Skeletal muscle tissue (tissue), 4 donors: ENCODE results near the gene CAMK2A. TPM values are rescaled to one million over a fixed set of nuclear protein-coding genes. Genes with fewer than 3 reads are reported as not detected.

ENCODE experiments used
- H3K27ac ChIP-seq: one replicate; pipeline ENCODE4 v1.7.0; 2013; ENCODE audit warnings: mild to moderate bottlenecking, low read depth, low read length, inconsistent platforms
- H3K27me3 ChIP-seq, 3 donors: one replicate each; pipeline ENCODE4 v1.7.0; 2013; ENCODE audit warnings: low read length in 3 of 3; ENCODE audit not compliant: control insufficient read depth in 3 of 3, insufficient read depth in 3 of 3
- H3K36me3 ChIP-seq, 3 donors: one replicate each; pipeline ENCODE4 v1.7.0; 2013; ENCODE audit warnings: low read length in 3 of 3; ENCODE audit not compliant: control insufficient read depth in 3 of 3, insufficient read depth in 3 of 3
- H3K4me1 ChIP-seq, 3 donors: one replicate each; pipeline ENCODE4 v1.7.0; 2013; ENCODE audit warnings: low read length in 3 of 3, mild to moderate bottlenecking in 3 of 3; ENCODE audit not compliant: control insufficient read depth in 3 of 3, insufficient read depth in 3 of 3
- H3K4me3 ChIP-seq, 3 donors: one replicate each; pipeline ENCODE4 v1.7.0; 2013; ENCODE audit warnings: low read length in 3 of 3
- H3K9ac ChIP-seq, 3 donors: one replicate each; pipeline ENCODE4 v1.7.0; 2013; ENCODE audit warnings: low read length in 3 of 3, mild to moderate bottlenecking in 3 of 3, moderate library complexity in 2 of 3, low read depth in 1 of 3
- H3K9me3 ChIP-seq, 3 donors: one replicate each; pipeline ENCODE4 v1.7.0; 2013; ENCODE audit warnings: low read length in 3 of 3; ENCODE audit not compliant: control insufficient read depth in 3 of 3
- total RNA-seq: library from RNA; depleted of rRNA; stranded (reverse); fragments of >200 nt; gene quantifications from one replicate; pipeline ENCODE4 v1.2.3, GENCODE V29; 2014
- donor health status: Osteomylitis.

Gene CAMK2A
- total RNA-seq, 1 donor from 2014 or later, result 45.9 TPM

- Histone ChIP-seq H3K36me3 (no peaks in the 10 kb centered on the region), H3K4me3 (no peak overlapping the region), H3K27ac (no peak overlapping the region), H3K27me3 (no peaks in the 10 kb centered on the region), H3K4me1 (peaks cover under 1 to 18% (median 17%) of the 10 kb centered on the region in 3 donors), H3K9me3 (no peaks in the 10 kb centered on the region), H3K9ac (no peak overlapping the region)
Observed at GRCh38 chr5:150211156-150212030, 78.2 kb downstream of the CAMK2A start.

DNA sequence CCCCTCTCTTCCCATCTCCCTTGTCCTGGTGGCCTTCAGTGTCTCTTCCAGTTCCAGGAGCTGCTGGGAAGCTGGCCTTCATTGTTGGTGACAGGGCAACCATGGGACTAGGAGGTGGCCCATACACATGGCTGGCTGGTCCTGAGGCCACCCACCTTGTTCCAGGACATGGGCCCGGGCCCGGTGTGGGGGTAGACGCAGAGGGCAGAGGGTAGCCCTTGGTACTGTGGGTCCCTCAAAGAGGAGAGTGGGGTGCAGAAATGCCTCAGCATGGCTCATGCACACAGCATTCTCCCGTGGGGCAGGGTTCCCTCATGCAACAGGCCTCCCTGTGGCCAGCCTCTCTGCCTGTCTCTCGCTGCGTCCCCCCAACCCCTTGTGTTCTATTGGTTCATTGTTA, 78.9 kb downstream of the CAMK2A start:
- H3K27ac ChIP-seq, result no peak overlapping the region
- no peak overlapping the region for H3K4me3 ChIP-seq
- H3K9me3 ChIP-seq, result no peaks in the 10 kb centered on the region
- no peak overlapping the region for H3K9ac ChIP-seq
- H3K27me3 ChIP-seq, result no peaks in the 10 kb centered on the region
- peaks cover 0 to 14% (median 12%) of the 10 kb centered on the region in 3 donors for H3K4me1 ChIP-seq
- H3K36me3 ChIP-seq, result no peaks in the 10 kb centered on the region

GRCh38 chr5:150209099-150209635, 80.4 kb downstream of the CAMK2A start:
- H3K27ac ChIP-seq, result no peak overlapping the region
- H3K9me3 ChIP-seq, result no peaks in the 10 kb centered on the region
- no peaks in the 10 kb centered on the region for H3K36me3 ChIP-seq
- H3K4me3 ChIP-seq, result no peak overlapping the region
- H3K27me3 ChIP-seq, result no peaks in the 10 kb centered on the region
- peak overlapping the region in 1 of 3 donors; percentile 33 for H3K9ac ChIP-seq
- peaks cover 0 to 5% (median 4%) of the 10 kb centered on the region in 3 donors for H3K4me1 ChIP-seq

DNA sequence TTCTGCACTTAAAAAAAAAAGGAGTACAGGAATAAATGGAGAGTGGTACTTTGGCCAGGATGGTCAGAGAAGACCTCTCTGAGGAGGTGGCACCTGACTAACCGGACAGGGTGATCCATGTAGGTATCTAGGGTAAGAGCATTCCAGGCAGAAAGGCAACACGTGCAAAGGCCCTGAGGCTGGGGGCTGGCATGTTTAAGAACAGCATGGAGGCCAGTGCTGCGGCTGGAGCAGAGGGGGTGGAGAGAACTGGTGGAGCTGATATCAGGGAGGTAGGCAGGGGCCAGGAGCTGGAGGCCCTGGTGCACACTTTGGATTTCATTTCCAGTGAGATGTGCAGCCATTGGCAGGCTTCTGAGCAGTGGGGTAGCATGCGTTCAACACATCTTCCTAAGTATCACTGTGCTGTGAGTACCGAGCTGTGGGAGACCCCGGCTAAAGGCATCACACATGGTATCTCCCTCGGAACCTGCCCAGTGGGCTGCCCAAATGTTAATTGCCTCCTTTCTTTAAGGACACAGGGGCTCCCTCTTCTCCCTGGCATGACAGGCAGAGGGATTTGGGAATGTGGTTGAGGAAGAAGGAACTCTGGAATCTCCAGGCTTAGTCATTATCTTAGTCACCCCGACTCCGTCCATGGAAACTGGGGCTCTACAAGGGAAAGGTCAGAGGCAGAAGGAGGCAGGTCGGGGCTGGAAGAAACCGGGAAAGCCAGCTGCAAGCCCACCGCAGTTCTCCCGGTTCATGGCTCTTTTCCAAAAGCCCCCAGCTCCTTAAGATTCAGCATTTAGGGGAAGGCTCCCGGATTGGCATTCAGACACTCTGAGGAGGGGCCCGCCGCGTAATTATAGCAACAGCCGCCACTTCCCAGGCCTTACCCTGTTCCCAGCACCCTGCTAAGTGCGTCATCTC, 81.1 kb downstream of the CAMK2A start:
- no peak overlapping the region for H3K27ac ChIP-seq

GRCh38 chr5:150206779-150207115, 82.8 kb downstream of the CAMK2A start:
- Histone ChIP-seq H3K4me1 (no peaks in the 10 kb centered on the region), H3K27me3 (no peaks in the 10 kb centered on the region), H3K9ac (no peak overlapping the region), H3K36me3 (no peaks in the 10 kb centered on the region), H3K27ac (no peak overlapping the region), H3K9me3 (no peaks in the 10 kb centered on the region), H3K4me3 (no peak overlapping the region)

More for the DNA sequence above, 81.1 kb downstream of the CAMK2A start:
- Histone ChIP-seq H3K9ac (no peak overlapping the region), H3K27me3 (no peaks in the 10 kb centered on the region), H3K9me3 (no peaks in the 10 kb centered on the region), H3K36me3 (no peaks in the 10 kb centered on the region), H3K4me3 (no peak overlapping the region), H3K4me1 (peaks cover 0 to 2% (median 2%) of the 10 kb centered on the region in 3 donors)

DNA sequence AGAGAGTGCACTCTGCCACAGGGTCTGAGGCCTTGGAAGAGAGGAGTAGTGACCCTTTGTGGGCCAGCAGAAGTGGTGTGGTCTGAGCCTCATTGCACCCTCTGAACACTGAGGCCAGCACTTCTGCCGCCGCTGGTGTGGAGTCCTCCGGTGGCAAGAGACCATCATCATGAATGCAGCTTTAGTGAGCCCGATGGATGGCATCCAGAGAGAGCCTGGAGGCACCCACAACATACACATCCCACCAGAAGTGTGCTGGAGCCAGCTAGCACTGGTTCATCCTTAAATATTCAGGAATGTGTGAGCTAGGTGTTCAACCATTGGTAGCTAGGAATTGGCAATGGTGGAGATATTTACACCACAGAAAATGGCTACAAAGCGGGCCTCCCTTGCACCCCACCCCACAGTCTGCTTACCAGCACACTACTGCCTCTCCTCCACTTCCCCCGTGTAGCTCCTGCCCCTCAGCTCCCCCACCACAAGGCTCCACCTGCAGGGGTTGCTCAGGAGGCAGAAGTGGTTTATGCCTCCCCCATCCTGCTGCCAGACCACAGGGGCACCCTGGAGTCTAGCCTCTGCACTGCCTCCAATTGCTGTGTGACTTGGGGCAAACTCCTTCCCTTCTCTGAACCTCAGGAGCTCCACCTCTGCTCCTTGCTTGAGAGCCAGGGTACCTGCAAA, 83.3 kb downstream of the CAMK2A start:
- no peaks in the 10 kb centered on the region for H3K4me1 ChIP-seq
- no peaks in the 10 kb centered on the region for H3K9me3 ChIP-seq
- no peak overlapping the region for H3K27ac ChIP-seq
- peak overlapping the region in 1 of 3 donors; percentile 33 for H3K9ac ChIP-seq
- H3K36me3 ChIP-seq, result no peaks in the 10 kb centered on the region
- H3K4me3 ChIP-seq, result no peak overlapping the region
- no peaks in the 10 kb centered on the region for H3K27me3 ChIP-seq

DNA sequence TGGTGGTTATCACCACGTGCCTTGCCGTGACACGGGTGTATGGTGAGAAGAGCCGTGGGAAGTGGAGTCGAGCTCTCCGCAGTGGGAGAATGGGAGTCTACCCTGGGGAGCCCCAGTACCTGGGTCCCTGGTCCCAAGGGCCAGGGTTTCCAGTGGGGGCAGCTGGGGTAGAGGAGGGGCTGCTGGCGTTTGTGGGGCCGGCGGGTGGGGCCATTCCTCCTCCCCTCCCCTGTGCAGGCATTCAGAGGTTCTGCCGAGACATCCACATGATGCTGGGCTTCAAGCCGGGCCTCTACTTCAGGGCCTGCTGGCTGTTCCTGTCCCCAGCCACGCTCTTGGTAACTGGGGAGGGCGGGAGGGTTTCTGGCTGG, 85.0 kb downstream of the CAMK2A start:
- H3K4me1 ChIP-seq, result no peaks in the 10 kb centered on the region
- no peak overlapping the region for H3K27ac ChIP-seq
- no peaks in the 10 kb centered on the region for H3K27me3 ChIP-seq
- H3K36me3 ChIP-seq, result no peaks in the 10 kb centered on the region
- no peak overlapping the region for H3K4me3 ChIP-seq
- no peaks in the 10 kb centered on the region for H3K9me3 ChIP-seq
- H3K9ac ChIP-seq, result no peak overlapping the region

- H3K27me3 ChIP-seq, result no peaks in the 10 kb centered on the region
- H3K4me3 ChIP-seq, result no peak overlapping the region
- no peak overlapping the region for H3K9ac ChIP-seq
- no peak overlapping the region for H3K27ac ChIP-seq
- no peaks in the 10 kb centered on the region for H3K9me3 ChIP-seq
- no peaks in the 10 kb centered on the region for H3K4me1 ChIP-seq
- H3K36me3 ChIP-seq, result no peaks in the 10 kb centered on the region
Observed at GRCh38 chr5:150203832-150204589, 85.6 kb downstream of the CAMK2A start.

- Histone ChIP-seq H3K4me3 (no peak overlapping the region), H3K9ac (no peak overlapping the region), H3K9me3 (no peaks in the 10 kb centered on the region)
Observed at GRCh38 chr5:150202501-150202900, 87.1 kb downstream of the CAMK2A start.

More at GRCh38 chr5:150202501-150202900, 87.1 kb downstream of the CAMK2A start:
- Histone ChIP-seq H3K27me3 (no peaks in the 10 kb centered on the region), H3K4me1 (no peaks in the 10 kb centered on the region), H3K36me3 (no peaks in the 10 kb centered on the region), H3K27ac (no peak overlapping the region)
